GM06990 (cell line): ENCODE results near the gene PPP1R2.

Experiments used
- DNase-seq: peaks from one replicate; pipeline ENCODE4 v3.0.0-alpha.2; 2011; ENCODE audit not compliant: insufficient read length; ENCODE audit errors: extremely low read depth
- H3K27me3 ChIP-seq: replicated peaks from 2 replicates; pipeline ENCODE4 v1.6.0; 2011; ENCODE audit warnings: low read length; ENCODE audit not compliant: control insufficient read depth, insufficient read depth
- H3K36me3 ChIP-seq: 2 replicates; pipeline ENCODE4 v1.5.1; 2011; ENCODE audit warnings: low read length; ENCODE audit not compliant: control insufficient read depth, insufficient read depth
- H3K4me3 ChIP-seq: replicated peaks from 2 replicates; pipeline ENCODE4 v1.5.1; 2011; ENCODE audit warnings: low read depth, mild to moderate bottlenecking, control low read depth, low read length
- TF ChIP-seq, protein P1 (sequence below): IDR thresholded peaks from 2 replicates; pipeline ENCODE4 v1.5.1; 2011; ENCODE audit warnings: low read length, control low read depth, mild to moderate bottlenecking, inconsistent platforms; ENCODE audit not compliant: insufficient read depth, poor library complexity, severe bottlenecking

Gene PPP1R2

GRCh38 chr3:195584543-195584870 is 41.4 kb upstream of the PPP1R2 start:
- Histone ChIP-seq H3K27me3 (no peaks in the 10 kb centered on the region), H3K36me3 (no peaks in the 10 kb centered on the region), H3K4me3 (no peak overlapping the region)
- TF ChIP-seq, protein P1, sequence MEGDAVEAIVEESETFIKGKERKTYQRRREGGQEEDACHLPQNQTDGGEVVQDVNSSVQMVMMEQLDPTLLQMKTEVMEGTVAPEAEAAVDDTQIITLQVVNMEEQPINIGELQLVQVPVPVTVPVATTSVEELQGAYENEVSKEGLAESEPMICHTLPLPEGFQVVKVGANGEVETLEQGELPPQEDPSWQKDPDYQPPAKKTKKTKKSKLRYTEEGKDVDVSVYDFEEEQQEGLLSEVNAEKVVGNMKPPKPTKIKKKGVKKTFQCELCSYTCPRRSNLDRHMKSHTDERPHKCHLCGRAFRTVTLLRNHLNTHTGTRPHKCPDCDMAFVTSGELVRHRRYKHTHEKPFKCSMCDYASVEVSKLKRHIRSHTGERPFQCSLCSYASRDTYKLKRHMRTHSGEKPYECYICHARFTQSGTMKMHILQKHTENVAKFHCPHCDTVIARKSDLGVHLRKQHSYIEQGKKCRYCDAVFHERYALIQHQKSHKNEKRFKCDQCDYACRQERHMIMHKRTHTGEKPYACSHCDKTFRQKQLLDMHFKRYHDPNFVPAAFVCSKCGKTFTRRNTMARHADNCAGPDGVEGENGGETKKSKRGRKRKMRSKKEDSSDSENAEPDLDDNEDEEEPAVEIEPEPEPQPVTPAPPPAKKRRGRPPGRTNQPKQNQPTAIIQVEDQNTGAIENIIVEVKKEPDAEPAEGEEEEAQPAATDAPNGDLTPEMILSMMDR = no peak
- no peak for DNase-seq

DNA sequence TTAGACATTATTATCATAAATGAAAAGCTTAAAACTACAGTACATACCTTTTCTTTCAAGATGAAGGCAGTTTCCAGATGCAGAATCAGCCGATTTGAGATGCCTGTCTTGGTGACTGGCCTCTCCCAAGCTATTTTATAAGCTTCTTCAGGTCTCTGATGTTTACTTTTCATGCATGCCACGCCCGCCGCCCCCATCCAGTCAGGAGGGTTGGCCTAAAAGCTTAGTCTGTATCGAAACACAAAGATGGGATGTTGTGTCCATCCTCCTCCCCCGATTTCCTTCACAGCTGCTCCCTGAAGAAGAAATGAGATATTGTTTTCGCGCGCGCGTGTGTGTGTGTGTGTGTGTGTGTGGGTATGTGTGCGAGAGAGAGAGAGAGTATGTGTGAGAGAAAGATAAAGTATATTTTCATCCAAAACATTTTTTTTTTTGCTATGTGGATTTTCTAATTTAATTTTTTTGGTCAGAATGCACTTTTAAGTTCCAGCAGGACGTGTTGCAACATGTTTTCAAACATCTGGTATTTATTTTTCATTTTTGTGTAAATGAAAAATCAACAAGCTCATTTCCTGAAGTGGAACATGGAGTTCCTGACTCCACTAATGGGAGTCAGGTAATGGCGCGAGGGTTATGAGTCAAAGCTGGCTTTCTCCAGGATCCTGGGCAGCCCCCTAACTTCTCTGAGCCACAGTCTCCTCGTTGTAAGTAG is 40.9 kb upstream of the PPP1R2 start, which contains the start of gene APOD:
TSS of gene APOD (minus strand) at position 110 of the 712 bp plus-strand sequence. CDS start 4,479 bp downstream, outside the sequence.
- no peaks in the 10 kb centered on the region for H3K36me3 ChIP-seq
- no peak within 1 kb of the TSS for H3K4me3 ChIP-seq
- no peak for DNase-seq
- TF ChIP-seq, protein P1 = no peak
- no peaks in the 10 kb centered on the region for H3K27me3 ChIP-seq

DNA sequence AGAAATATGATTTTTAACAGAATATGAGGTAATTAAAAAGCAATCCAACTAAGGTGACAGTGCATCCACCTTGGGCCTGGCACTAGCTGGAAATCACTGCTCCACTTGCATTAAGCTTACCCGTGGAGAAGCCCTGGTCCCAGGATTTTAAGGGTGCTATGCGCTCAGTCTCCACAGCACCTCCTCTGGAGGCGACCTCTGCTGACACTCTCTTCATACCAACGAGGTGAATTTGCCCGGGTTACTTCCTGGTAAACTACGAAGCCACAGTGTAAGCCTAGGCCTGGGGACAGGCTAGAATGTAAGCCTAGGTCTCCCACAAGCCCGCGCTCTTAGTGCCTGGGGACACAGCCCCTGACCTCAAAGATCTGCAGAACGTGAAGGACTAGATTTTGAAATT is 39.8 kb upstream of the PPP1R2 start:
- no peak for DNase-seq
- Histone ChIP-seq H3K4me3 (no peak overlapping the region), H3K27me3 (no peaks in the 10 kb centered on the region; the same call in 1 of the 2 replicates), H3K36me3 (no peaks in the 10 kb centered on the region)
- TF ChIP-seq, protein P1 = no peak

DNA sequence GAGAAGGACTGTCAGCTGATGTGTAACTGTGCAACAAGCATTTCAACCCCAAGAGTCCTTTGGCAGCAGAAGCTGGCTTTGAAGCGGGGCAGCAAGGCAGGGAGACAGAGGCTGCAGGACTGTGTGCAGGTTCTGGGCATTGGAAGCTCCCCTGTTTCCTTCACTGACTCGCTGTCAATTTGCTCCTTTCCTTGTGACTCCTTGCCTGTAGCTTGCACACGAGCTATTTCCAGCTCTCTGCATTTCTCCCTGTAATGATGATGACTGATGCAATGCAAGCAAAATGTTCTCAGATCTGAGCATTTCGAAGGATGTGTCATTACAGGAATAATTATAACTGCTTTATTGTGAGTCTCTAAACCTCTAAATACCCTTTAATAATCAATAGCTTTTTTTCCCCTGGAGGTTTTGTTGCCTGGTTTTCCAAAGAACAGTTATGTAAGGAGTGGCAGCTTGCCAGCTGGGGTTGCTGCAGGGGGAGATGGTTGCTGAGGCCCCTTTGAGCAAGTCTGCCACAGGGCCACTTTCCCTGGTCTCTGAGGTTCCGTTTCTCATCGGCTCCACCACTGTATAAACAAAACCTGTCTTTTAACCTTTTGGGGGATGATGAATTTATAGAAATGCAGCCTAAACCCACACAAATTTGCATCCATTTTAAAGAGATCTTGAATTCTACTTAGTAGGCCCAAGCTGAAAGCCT is 37.8 kb upstream of the PPP1R2 start:
- H3K4me3 ChIP-seq = no peak overlapping the region
- DNase-seq = no peak
- H3K27me3 ChIP-seq = no peaks in the 10 kb centered on the region; the same call in 1 of the 2 replicates
- TF ChIP-seq, protein P1 = no peak
- no peaks in the 10 kb centered on the region for H3K36me3 ChIP-seq

DNA sequence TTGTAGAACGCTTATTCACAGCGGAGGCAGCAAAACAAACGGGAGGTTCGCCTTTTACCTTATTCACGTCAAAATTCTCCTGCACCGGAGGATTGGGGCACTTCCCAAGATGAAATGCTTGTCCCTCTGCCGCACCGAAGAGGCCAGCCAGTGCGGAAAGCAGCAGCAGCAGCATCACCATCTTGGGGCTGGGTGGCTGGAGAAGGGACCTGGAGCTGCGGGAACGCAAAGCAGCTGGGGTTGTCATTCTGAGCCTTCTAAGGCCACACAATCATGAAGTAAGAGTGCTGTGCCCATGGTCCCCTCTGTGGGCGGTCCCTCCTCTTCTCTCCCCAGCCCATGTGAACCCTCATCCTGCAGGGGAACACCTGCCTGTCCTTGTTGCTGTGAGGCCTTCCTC is 36.2 kb upstream of the PPP1R2 start:
- no peak for DNase-seq
- no peaks in the 10 kb centered on the region; the same call in 1 of the 2 replicates for H3K27me3 ChIP-seq
- no peak overlapping the region for H3K4me3 ChIP-seq
- TF ChIP-seq, protein P1 = no peak
- H3K36me3 ChIP-seq = no peaks in the 10 kb centered on the region
